Ramos (cell line): ENCODE measurements around the gene CEP128.

ENCODE experiments used
- in situ Hi-C: fragments of 300-500 bp; cut with MboI; formaldehyde crosslinking; loops from one replicate; pipeline ENCODE4 v1.14.3; 2022; ENCODE audit warnings: low sequenced_read_pairs; ENCODE audit not compliant: unreplicated experiment

Gene CEP128

GRCh38 chr14:80576401-80576800, 365.1 kb downstream of the CEP128 start:
- in situ Hi-C loops = no loop called here

- in situ Hi-C loops = no loop called here
These were observed 365.8 kb downstream of the CEP128 start for GRCh38 chr14:80575763-80576162.

GRCh38 chr14:80572666-80573065, 368.9 kb downstream of the CEP128 start:
- in situ Hi-C loops = no loop called here

- in situ Hi-C loops = no loop called here
These were observed 370.6 kb downstream of the CEP128 start for GRCh38 chr14:80570930-80571298.

GRCh38 chr14:80567905-80568536, 373.5 kb downstream of the CEP128 start:
- in situ Hi-C loops = no loop called here

- in situ Hi-C loops = no loop called here
These were observed 376.5 kb downstream of the CEP128 start for GRCh38 chr14:80565001-80565400.

GRCh38 chr14:80564051-80564450, 377.5 kb downstream of the CEP128 start:
- in situ Hi-C loops = no loop called here

- in situ Hi-C loops = no loop called here
These were observed 380.5 kb downstream of the CEP128 start for GRCh38 chr14:80560800-80561657.

GRCh38 chr14:80554139-80554538, 387.4 kb downstream of the CEP128 start:
- in situ Hi-C loops = no loop called here

- in situ Hi-C loops = no loop called here
These were observed 392.4 kb downstream of the CEP128 start for GRCh38 chr14:80549141-80549540.

- in situ Hi-C loops = no loop called here
These were observed 395.3 kb downstream of the CEP128 start for GRCh38 chr14:80545935-80546854.

- in situ Hi-C loops = no loop called here
These were observed 397.2 kb downstream of the CEP128 start for GRCh38 chr14:80544366-80544765.

- in situ Hi-C loops = no loop called here
These were observed 398.3 kb downstream of the CEP128 start for GRCh38 chr14:80543211-80543610.

GRCh38 chr14:80538633-80539375, 402.7 kb downstream of the CEP128 start:
- in situ Hi-C loops = no loop called here

- in situ Hi-C loops = no loop called here
These were observed 403.9 kb downstream of the CEP128 start for GRCh38 chr14:80537626-80538025.

GRCh38 chr14:80536456-80536855, 405.1 kb downstream of the CEP128 start:
- in situ Hi-C loops = no loop called here

- in situ Hi-C loops = no loop called here
These were observed 406.4 kb downstream of the CEP128 start for GRCh38 chr14:80535171-80535570.

GRCh38 chr14:80523518-80524117, 417.9 kb downstream of the CEP128 start:
- in situ Hi-C loops = no loop called here

GRCh38 chr14:80522936-80523335, 418.6 kb downstream of the CEP128 start:
- in situ Hi-C loops = no loop called here

- in situ Hi-C loops = no loop called here
These were observed 419.1 kb downstream of the CEP128 start for GRCh38 chr14:80522411-80522810.
